Activated B cell treated with CpG ODN at 0.5 μM for 24 hours (primary cell): Measurements from ENCODE around the gene GRID2. TPM values are rescaled to one million over a fixed set of nuclear protein-coding genes. Genes with fewer than 3 reads are reported as not detected.

Experiments
- ATAC-seq: fragments of 200-7000 bp; cut with Tn5 transposase; one replicate; pipeline ENCODE4 v1.10.0; 2021; ENCODE audit warnings: low read depth, mild to moderate bottlenecking, moderate library complexity
- CTCF ChIA-PET: fragments of 350-600 bp; sonication (Branson Sonifier 250); formaldehyde crosslinking; loops from one replicate; lab custom pipeline; 2021; ENCODE audit warnings: antibody characterized with exemption; lab: Charles Lee
- POLR2A ChIA-PET: fragments of 350-600 bp; sonication (Branson Sonifier 250); formaldehyde crosslinking; loops from one replicate; lab custom pipeline; 2021; ENCODE audit warnings: antibody characterized with exemption; lab: Charles Lee
- DNase-seq: peaks from one replicate; pipeline ENCODE4 v3.0.0; 2022
- H3K27ac Mint-ChIP-seq: one replicate; pipeline ENCODE4 v1.8.0; 2020; ENCODE audit warnings: mixed read lengths
- H3K27me3 Mint-ChIP-seq: one replicate; pipeline ENCODE4 v1.8.0; 2021; ENCODE audit warnings: mixed read lengths
- H3K36me3 Mint-ChIP-seq: one replicate; pipeline ENCODE4 v1.8.0; 2021; ENCODE audit warnings: low read depth, mixed read lengths
- H3K4me1 Mint-ChIP-seq: one replicate; pipeline ENCODE4 v1.8.0; 2021; ENCODE audit warnings: mixed read lengths
- H3K4me3 Mint-ChIP-seq: one replicate; pipeline ENCODE4 v1.8.0; 2020; ENCODE audit warnings: mild to moderate bottlenecking, mixed read lengths
- H3K9me3 Mint-ChIP-seq: one replicate; pipeline ENCODE4 v1.8.0; 2020; ENCODE audit warnings: mixed read lengths
- CTCF ChIP-seq: fragments of 200-600 bp; IDR thresholded peaks from one replicate; pipeline ENCODE4 v1.8.0; 2022; ENCODE audit warnings: antibody characterized with exemption, mild to moderate bottlenecking
- intact Hi-C: fragments of 100-400 bp; cut with micrococcal nuclease; formaldehyde crosslinking; loops from one replicate; pipeline ENCODE4 v1.15.1; 2024
- total RNA-seq: library from RNA; stranded (reverse); gene quantifications from 2 replicates; pipeline ENCODE4 v1.2.3, GENCODE V29; 2022

The GRID2 gene
- total RNA-seq, 1 donor from 2014 or later, result not detected

GRCh38 chr4:93646233-93646930, 1342.6 kb downstream of the GRID2 start:
- ChIA-PET POLR2A (no interaction called here), CTCF (no interaction called here)
- Mint-ChIP-seq H3K4me1 (no peaks in the 10 kb centered on the region), H3K27me3 (no peaks in the 10 kb centered on the region), H3K27ac (no peak overlapping the region), H3K4me3 (no peak overlapping the region), H3K36me3 (no peaks in the 10 kb centered on the region), H3K9me3 (no peaks in the 10 kb centered on the region)
- no peak for ATAC-seq
- intact Hi-C loops, result no loop called here
- DNase-seq, result no peak
- no peak for TF ChIP-seq CTCF

GRCh38 chr4:93648258-93648657, 1344.5 kb downstream of the GRID2 start:
- ChIA-PET POLR2A (no interaction called here), CTCF (no interaction called here)
- no peak for TF ChIP-seq CTCF
- intact Hi-C loops, result no loop called here
- DNase-seq, result no peak
- Mint-ChIP-seq H3K27me3 (no peaks in the 10 kb centered on the region), H3K4me3 (no peak overlapping the region), H3K4me1 (no peaks in the 10 kb centered on the region), H3K27ac (no peak overlapping the region), H3K36me3 (no peaks in the 10 kb centered on the region), H3K9me3 (no peaks in the 10 kb centered on the region)
- no peak for ATAC-seq

- H3K9me3 Mint-ChIP-seq, result no peaks in the 10 kb centered on the region
- H3K4me1 Mint-ChIP-seq, result no peaks in the 10 kb centered on the region
- H3K36me3 Mint-ChIP-seq, result no peaks in the 10 kb centered on the region
- ATAC-seq (no peak), DNase-seq (no peak)
- no peak overlapping the region for H3K27ac Mint-ChIP-seq
- CTCF ChIA-PET, result no interaction called here
- H3K27me3 Mint-ChIP-seq, result no peaks in the 10 kb centered on the region
- intact Hi-C loops, result no loop called here
- TF ChIP-seq CTCF, result no peak
- no peak overlapping the region for H3K4me3 Mint-ChIP-seq
- POLR2A ChIA-PET, result no interaction called here
Observed at GRCh38 chr4:93649828-93650227, 1346.1 kb downstream of the GRID2 start.

GRCh38 chr4:93654211-93654610, 1350.4 kb downstream of the GRID2 start:
- ATAC-seq, result no peak
- H3K4me1 Mint-ChIP-seq, result no peaks in the 10 kb centered on the region
- CTCF ChIA-PET, result no interaction called here

GRCh38 chr4:93657527-93657926, 1353.8 kb downstream of the GRID2 start:
- intact Hi-C loops, result no loop called here
- ChIA-PET POLR2A (no interaction called here), CTCF (no interaction called here)
- DNase-seq (no peak), ATAC-seq (no peak)
- no peak for TF ChIP-seq CTCF
- no peaks in the 10 kb centered on the region for H3K4me1 Mint-ChIP-seq
- H3K27ac Mint-ChIP-seq, result no peak overlapping the region
- no peaks in the 10 kb centered on the region for H3K9me3 Mint-ChIP-seq
- no peaks in the 10 kb centered on the region for H3K27me3 Mint-ChIP-seq
- H3K4me3 Mint-ChIP-seq, result no peak overlapping the region
- H3K36me3 Mint-ChIP-seq, result no peaks in the 10 kb centered on the region

More at GRCh38 chr4:93654211-93654610, 1350.4 kb downstream of the GRID2 start:
- Mint-ChIP-seq H3K4me3 (no peak overlapping the region), H3K9me3 (no peaks in the 10 kb centered on the region), H3K27ac (no peak overlapping the region), H3K36me3 (no peaks in the 10 kb centered on the region), H3K27me3 (no peaks in the 10 kb centered on the region)
- intact Hi-C loops, result no loop called here
- no peak for TF ChIP-seq CTCF
- POLR2A ChIA-PET, result no interaction called here
- DNase-seq, result no peak
